ENCODE results near the gene MCM5. TPM values are rescaled to one million over a fixed set of nuclear protein-coding genes. Genes with fewer than 3 reads are reported as not detected.
A peak's percentile ranks its signal among the peaks of the same experiment; 100 is the strongest.

MCM5 gene
- total RNA-seq, 1 experiment from 2014 or later = 194 TPM

DNA sequence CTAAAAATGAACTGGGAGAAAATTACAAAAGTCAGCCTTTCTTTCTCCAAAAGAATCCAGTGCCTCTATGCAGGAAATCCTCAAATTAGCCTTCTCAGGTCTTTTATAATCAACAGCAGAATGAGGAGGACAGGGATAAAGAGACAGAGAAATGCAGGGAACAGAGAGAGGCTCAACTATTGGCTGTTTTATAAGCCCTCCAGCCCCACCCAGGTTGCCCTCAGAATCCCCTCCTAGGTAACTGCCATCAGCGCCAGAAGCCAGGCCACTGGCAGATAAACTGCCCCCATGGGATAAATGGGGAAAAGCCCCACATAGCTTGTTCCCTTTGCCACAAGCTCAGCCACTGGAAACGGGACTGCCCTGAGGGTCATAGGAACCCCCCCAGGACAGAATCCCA is 29.9 kb upstream of the MCM5 start:
- TF ChIP-seq ZNF274 (IDR thresholded peaks at IDR 0.05; ENCODE audit: low read depth, low read length) (no peak), EZH2 (IDR thresholded peaks at IDR 0.05) (no peak), ZFX (IDR thresholded peaks at IDR 0.05) (no peak), CBX3 (IDR thresholded peaks at IDR 0.05; ENCODE audit: low read depth) (no peak), SRF (IDR thresholded peaks at IDR 0.05; ENCODE audit: low read depth) (no peak), RAD21 (IDR thresholded peaks at IDR 0.05; ENCODE audit: low read depth) (no peak), EGR1 (IDR thresholded peaks at IDR 0.05; ENCODE audit: low read depth) (no peak), CEBPB (IDR thresholded peaks at IDR 0.05; ENCODE audit: low read depth) (no peak)
- TF ChIP-seq, protein P1, sequence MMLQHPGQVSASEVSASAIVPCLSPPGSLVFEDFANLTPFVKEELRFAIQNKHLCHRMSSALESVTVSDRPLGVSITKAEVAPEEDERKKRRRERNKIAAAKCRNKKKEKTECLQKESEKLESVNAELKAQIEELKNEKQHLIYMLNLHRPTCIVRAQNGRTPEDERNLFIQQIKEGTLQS (IDR thresholded peaks at IDR 0.05) = no peak
- TF ChIP-seq, protein P2, sequence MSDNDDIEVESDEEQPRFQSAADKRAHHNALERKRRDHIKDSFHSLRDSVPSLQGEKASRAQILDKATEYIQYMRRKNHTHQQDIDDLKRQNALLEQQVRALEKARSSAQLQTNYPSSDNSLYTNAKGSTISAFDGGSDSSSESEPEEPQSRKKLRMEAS (IDR thresholded peaks at IDR 0.05) = no peak
- H3K9me2 ChIP-seq (ENCODE audit: insufficient read depth) = no peaks in the 10 kb centered on the region
- no peaks in the 10 kb centered on the region for H3K27me3 ChIP-seq (ENCODE audit: insufficient read depth, low read length)
- peaks cover 48 to 82% of the 10 kb centered on the region in 2 experiments for H3K4me1 ChIP-seq (ENCODE audit: control insufficient read depth in 1 of 2, insufficient read depth in 2 of 2, low read length in 2 of 2)
- H3K9me3 ChIP-seq (ENCODE audit: control insufficient read depth in 1 of 2, insufficient read depth in 1 of 2, low read depth in 1 of 2, low read length in 2 of 2) = no peaks in the 10 kb centered on the region
- ChIA-PET POLR2A (interaction anchor here (1.1 to 3.5 kb wide), 2 partner anchors 11 kb away, joined by 3 to 17 read pairs; partner anchors contain the start of gene HMOX1), RAD21 (ENCODE audit: low non-redundant PET in 1 of 2, low total read pairs in 2 of 2, uncharacterized antibody in 2 of 2, unreplicated experiment in 2 of 2) (no interaction called here), CTCF (no interaction called here)
- intact Hi-C loops (cut with micrococcal nuclease) = loop anchor here (10.0 kb wide), 1 partner anchor 465 kb away; no protein-coding TSS in a partner anchor
- H3K4me2 ChIP-seq (ENCODE audit: low read length) = peak overlapping the region; percentile 17; the same call in 1 of the 2 replicates
- no peaks in the 10 kb centered on the region for H4K20me1 ChIP-seq (ENCODE audit: insufficient read depth)
- no peaks in the 10 kb centered on the region for H3K79me2 ChIP-seq (ENCODE audit: insufficient read depth, low read length)
- H3K27ac ChIP-seq (ENCODE audit: low read depth, low read length) = no peak overlapping the region
- no peaks in the 10 kb centered on the region for H3K36me3 ChIP-seq (ENCODE audit: control insufficient read depth in 1 of 2, insufficient read depth in 2 of 2, low read length in 2 of 2)
- no peak for DNase-seq (ENCODE audit: low read depth, low spot score)
- H3K4me3 ChIP-seq (replicated peaks in 1 of 2; ENCODE audit: low read depth in 1 of 2, low read length in 2 of 2) = no peak overlapping the region
- ATAC-seq = no peak
- no TSS peak for BruUV-seq (replicated peaks)
- H2AFZ ChIP-seq (ENCODE audit: low read depth, low read length, poor library complexity, severe bottlenecking) = peak overlapping the region; percentile 11
- H3K9ac ChIP-seq (ENCODE audit: low read length) = no peak overlapping the region

DNA sequence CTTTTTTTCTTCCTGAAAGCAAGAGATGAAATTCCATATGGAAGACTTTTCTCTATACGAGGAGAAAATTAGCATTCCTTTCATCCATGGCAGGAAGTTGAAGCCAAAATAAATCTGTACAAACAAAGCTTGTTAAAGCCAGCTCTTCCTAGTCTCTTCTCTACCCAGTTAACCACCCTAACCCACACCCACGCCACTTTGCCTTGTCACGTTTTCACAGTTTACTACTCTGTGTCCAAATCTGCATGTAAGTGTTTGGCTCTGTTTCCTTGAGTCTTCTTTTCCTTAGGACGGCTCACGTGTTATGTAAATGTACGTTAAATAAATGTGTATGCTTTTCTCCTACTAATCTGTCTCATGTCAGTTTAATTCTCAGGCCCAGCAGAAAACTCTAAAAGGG is 26.2 kb upstream of the MCM5 start:
- POLR2A ChIA-PET = no interaction called here
- DNase-seq (ENCODE audit: low read depth, low spot score) (no peak), ATAC-seq (no peak)
- H4K20me1 ChIP-seq (ENCODE audit: insufficient read depth) = no peaks in the 10 kb centered on the region
- no peak overlapping the region for H3K27ac ChIP-seq (ENCODE audit: low read depth, low read length)
- H3K79me2 ChIP-seq (ENCODE audit: insufficient read depth, low read length) = no peaks in the 10 kb centered on the region
- H3K4me1 ChIP-seq (ENCODE audit: control insufficient read depth in 1 of 2, insufficient read depth in 2 of 2, low read length in 2 of 2) = peaks cover 36 to 79% of the 10 kb centered on the region in 2 experiments
- H3K27me3 ChIP-seq (ENCODE audit: insufficient read depth, low read length) = no peaks in the 10 kb centered on the region
- H3K9ac ChIP-seq (ENCODE audit: low read length) = no peak overlapping the region
- no peaks in the 10 kb centered on the region for H3K36me3 ChIP-seq (ENCODE audit: control insufficient read depth in 1 of 2, insufficient read depth in 2 of 2, low read length in 2 of 2)
- no peak overlapping the region for H3K4me2 ChIP-seq (ENCODE audit: low read length)
- RAD21 ChIA-PET (ENCODE audit: low non-redundant PET in 1 of 2, low total read pairs in 2 of 2, uncharacterized antibody in 2 of 2, unreplicated experiment in 2 of 2) = no interaction called here
- no peaks in the 10 kb centered on the region for H3K9me3 ChIP-seq (ENCODE audit: control insufficient read depth in 1 of 2, insufficient read depth in 1 of 2, low read depth in 1 of 2, low read length in 2 of 2)
- H3K9me2 ChIP-seq (ENCODE audit: insufficient read depth) = no peaks in the 10 kb centered on the region
- CTCF ChIA-PET = no interaction called here
- no peak overlapping the region for H3K4me3 ChIP-seq (replicated peaks in 1 of 2; ENCODE audit: low read depth in 1 of 2, low read length in 2 of 2)
- BruUV-seq (replicated peaks) = no TSS peak
- no peak overlapping the region for H2AFZ ChIP-seq (ENCODE audit: low read depth, low read length, poor library complexity, severe bottlenecking)
- intact Hi-C loops (cut with micrococcal nuclease) = loop anchor here (10.0 kb wide), 1 partner anchor 461 kb away; no protein-coding TSS in a partner anchor
- TF ChIP-seq POLR2A (IDR thresholded peaks at IDR 0.05; ENCODE audit: borderline replicate concordance, extremely low read depth, insufficient read depth, insufficient read length) (no peak), SP1 (IDR thresholded peaks at IDR 0.05; ENCODE audit: low read depth) (no peak), POLR2AphosphoS5 (IDR thresholded peaks at IDR 0.05; ENCODE audit: low read depth, low read length) (no peak), YY1 (IDR thresholded peaks at IDR 0.05; ENCODE audit: extremely low read depth, insufficient replicate concordance, low read depth, low read length) (no peak), JUND (IDR thresholded peaks at IDR 0.05) (no peak), FOSL1 (IDR thresholded peaks at IDR 0.05; ENCODE audit: low read depth) (no peak), SRF (IDR thresholded peaks at IDR 0.05; ENCODE audit: low read depth) (no peak)
- TF ChIP-seq, protein P3, sequence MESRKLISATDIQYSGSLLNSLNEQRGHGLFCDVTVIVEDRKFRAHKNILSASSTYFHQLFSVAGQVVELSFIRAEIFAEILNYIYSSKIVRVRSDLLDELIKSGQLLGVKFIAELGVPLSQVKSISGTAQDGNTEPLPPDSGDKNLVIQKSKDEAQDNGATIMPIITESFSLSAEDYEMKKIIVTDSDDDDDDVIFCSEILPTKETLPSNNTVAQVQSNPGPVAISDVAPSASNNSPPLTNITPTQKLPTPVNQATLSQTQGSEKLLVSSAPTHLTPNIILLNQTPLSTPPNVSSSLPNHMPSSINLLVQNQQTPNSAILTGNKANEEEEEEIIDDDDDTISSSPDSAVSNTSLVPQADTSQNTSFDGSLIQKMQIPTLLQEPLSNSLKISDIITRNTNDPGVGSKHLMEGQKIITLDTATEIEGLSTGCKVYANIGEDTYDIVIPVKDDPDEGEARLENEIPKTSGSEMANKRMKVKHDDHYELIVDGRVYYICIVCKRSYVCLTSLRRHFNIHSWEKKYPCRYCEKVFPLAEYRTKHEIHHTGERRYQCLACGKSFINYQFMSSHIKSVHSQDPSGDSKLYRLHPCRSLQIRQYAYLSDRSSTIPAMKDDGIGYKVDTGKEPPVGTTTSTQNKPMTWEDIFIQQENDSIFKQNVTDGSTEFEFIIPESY (IDR thresholded peaks at IDR 0.05; ENCODE audit: extremely low read depth, insufficient replicate concordance, low read length) = no peak
- TF ChIP-seq, protein P4, sequence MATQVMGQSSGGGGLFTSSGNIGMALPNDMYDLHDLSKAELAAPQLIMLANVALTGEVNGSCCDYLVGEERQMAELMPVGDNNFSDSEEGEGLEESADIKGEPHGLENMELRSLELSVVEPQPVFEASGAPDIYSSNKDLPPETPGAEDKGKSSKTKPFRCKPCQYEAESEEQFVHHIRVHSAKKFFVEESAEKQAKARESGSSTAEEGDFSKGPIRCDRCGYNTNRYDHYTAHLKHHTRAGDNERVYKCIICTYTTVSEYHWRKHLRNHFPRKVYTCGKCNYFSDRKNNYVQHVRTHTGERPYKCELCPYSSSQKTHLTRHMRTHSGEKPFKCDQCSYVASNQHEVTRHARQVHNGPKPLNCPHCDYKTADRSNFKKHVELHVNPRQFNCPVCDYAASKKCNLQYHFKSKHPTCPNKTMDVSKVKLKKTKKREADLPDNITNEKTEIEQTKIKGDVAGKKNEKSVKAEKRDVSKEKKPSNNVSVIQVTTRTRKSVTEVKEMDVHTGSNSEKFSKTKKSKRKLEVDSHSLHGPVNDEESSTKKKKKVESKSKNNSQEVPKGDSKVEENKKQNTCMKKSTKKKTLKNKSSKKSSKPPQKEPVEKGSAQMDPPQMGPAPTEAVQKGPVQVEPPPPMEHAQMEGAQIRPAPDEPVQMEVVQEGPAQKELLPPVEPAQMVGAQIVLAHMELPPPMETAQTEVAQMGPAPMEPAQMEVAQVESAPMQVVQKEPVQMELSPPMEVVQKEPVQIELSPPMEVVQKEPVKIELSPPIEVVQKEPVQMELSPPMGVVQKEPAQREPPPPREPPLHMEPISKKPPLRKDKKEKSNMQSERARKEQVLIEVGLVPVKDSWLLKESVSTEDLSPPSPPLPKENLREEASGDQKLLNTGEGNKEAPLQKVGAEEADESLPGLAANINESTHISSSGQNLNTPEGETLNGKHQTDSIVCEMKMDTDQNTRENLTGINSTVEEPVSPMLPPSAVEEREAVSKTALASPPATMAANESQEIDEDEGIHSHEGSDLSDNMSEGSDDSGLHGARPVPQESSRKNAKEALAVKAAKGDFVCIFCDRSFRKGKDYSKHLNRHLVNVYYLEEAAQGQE (IDR thresholded peaks at IDR 0.05; ENCODE audit: low read depth) = no peak

All from HCT116 (cell line).